ENCODE data around the gene FAR1. TPM values are rescaled to one million over a fixed set of nuclear protein-coding genes. Genes with fewer than 3 reads are reported as not detected.

Gene FAR1
- total RNA-seq, 4 donors from 2014 or later, result 29.3 to 50.3 (median 35.0) TPM

DNA sequence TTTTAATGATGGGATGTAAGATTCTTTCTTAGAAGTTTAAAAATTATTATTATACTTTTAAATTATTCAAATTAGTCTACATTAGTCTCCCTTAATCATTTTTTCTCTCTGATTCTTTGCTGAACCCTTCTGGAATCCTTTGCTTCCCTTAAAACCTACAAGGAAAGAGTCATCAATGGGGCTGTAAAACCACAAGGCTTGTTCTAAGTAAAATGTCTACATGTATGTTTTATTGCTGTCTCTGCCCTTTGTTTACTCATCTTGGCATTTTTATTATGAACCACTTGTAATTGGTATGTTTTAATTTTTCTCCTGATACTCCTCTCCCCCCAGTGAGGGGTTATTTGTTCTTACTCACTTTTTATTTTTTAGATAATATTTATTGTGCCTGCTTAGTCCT lies 27.4 kb downstream of the FAR1 start:
- peaks cover 0 to 21% (median 7%) of the 10 kb centered on the region in 4 donors for H3K4me1 ChIP-seq
- no peaks in the 10 kb centered on the region for H3K27me3 ChIP-seq
- H3K4me3 ChIP-seq, result no peak overlapping the region
- no peak for TF ChIP-seq POLR2A (IDR thresholded peaks at IDR 0.05; ENCODE audit: low read depth)
- TF ChIP-seq POLR2AphosphoS5 (IDR thresholded peaks at IDR 0.05), result no peak
- TF ChIP-seq CTCF (IDR thresholded peaks at IDR 0.05), result no peak
- no peak for TF ChIP-seq EP300 (IDR thresholded peaks at IDR 0.05)
- peaks cover 0 to 26% (median 18%) of the 10 kb centered on the region in 4 donors for H3K36me3 ChIP-seq
- H3K9me3 ChIP-seq, result no peaks in the 10 kb centered on the region
- intact Hi-C loops (cut with DNase I), result no loop called here
- no peak for DNase-seq (ENCODE audit: extremely low spot score)
- no peak overlapping the region for H3K27ac ChIP-seq (replicated peaks in 1 of 4)

DNA sequence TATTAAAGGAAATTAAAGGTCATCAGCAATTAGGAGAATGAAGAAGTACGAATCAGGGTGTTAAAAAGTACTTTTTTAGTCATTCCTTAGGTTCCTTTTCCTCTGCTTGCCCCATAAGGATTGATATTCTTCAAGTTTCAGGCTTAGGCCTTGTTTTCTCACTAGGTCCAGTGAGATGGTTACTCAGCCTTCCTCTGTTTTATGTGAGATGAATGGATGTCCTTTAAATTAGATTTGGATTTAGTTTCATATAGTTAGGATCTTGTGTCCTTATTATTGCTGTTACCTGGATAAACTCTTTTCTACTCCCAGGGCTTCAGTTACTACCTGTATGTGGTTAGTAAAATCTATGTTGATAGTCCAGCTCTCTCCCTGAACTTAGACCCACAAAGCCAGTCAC lies 29.2 kb downstream of the FAR1 start:
- peaks cover 0 to 45% (median 23%) of the 10 kb centered on the region in 4 donors for H3K36me3 ChIP-seq
- no peaks in the 10 kb centered on the region for H3K27me3 ChIP-seq
- intact Hi-C loops (cut with DNase I), result no loop called here
- H3K27ac ChIP-seq (replicated peaks in 1 of 4), result no peak overlapping the region
- H3K9me3 ChIP-seq, result no peaks in the 10 kb centered on the region
- WGBS, result 100% methylated on average over 1 of the region's 1 CpG
- peaks cover 0 to 13% (median 7%) of the 10 kb centered on the region in 4 donors for H3K4me1 ChIP-seq
- DNase-seq (ENCODE audit: extremely low spot score), result no peak
- TF ChIP-seq EP300 (IDR thresholded peaks at IDR 0.05) (no peak), CTCF (IDR thresholded peaks at IDR 0.05) (no peak), POLR2A (IDR thresholded peaks at IDR 0.05; ENCODE audit: low read depth) (no peak), POLR2AphosphoS5 (IDR thresholded peaks at IDR 0.05) (no peak)
- no peak overlapping the region for H3K4me3 ChIP-seq

DNA sequence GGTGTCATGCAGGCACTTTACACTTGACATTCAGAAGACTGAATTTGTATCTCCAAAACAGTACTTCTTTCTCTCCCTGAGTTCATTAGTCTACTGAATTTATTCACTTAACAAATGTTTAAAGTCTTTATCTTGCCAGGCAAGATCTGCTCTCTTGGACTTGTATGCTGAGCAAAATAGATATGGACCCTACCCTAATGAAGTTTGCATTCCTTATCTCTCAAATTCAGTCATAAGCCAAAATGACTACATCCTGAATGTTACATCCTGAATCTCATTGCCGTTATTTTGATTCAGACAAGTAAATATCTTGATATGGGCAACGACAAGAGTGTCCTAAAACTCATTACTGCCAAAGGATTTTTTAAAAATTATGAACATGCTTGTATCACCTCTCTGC lies 29.7 kb downstream of the FAR1 start:
- no peak overlapping the region for H3K4me3 ChIP-seq
- WGBS, result 74% methylated on average over 2 of the region's 2 CpGs

DNA sequence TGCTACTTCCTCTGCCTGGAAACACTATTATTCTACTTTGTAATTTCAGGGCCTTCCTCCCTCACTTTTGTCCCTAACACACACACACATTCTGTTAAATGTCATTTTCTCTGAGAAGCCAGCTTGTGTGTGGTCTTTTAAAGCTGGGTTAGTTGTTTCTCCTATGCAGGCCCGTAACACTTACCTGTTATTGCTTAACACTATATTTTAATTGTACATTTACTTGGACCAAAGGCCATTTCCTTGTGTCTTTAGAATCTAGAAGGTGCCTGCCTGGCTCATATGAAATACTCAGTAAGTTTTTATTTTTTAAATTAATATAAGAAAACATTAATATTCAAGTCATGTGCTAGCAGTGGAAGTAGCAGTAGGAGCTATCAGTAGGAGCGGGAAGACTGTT lies 30.6 kb downstream of the FAR1 start:
- 88% methylated on average over 2 of the region's 2 CpGs for WGBS
- DNase-seq (ENCODE audit: extremely low spot score), result no peak
- H3K27me3 ChIP-seq, result no peaks in the 10 kb centered on the region
- H3K4me3 ChIP-seq, result no peak overlapping the region
- intact Hi-C loops (cut with DNase I), result no loop called here
- H3K4me1 ChIP-seq, result peaks cover 0 to 4% (median 0%) of the 10 kb centered on the region in 4 donors
- peaks cover 0 to 48% (median 27%) of the 10 kb centered on the region in 4 donors for H3K36me3 ChIP-seq
- H3K9me3 ChIP-seq, result no peaks in the 10 kb centered on the region
- H3K27ac ChIP-seq (replicated peaks in 1 of 4), result no peak overlapping the region
- no peak for TF ChIP-seq POLR2A (IDR thresholded peaks at IDR 0.05; ENCODE audit: low read depth)
- no peak for TF ChIP-seq POLR2AphosphoS5 (IDR thresholded peaks at IDR 0.05)
- TF ChIP-seq CTCF (IDR thresholded peaks at IDR 0.05), result no peak
- TF ChIP-seq EP300 (IDR thresholded peaks at IDR 0.05), result no peak

More for the DNA sequence above, 29.7 kb downstream of the FAR1 start:
- Histone ChIP-seq H3K27ac (replicated peaks in 1 of 4) (no peak overlapping the region), H3K27me3 (no peaks in the 10 kb centered on the region), H3K4me1 (peaks cover 0 to 12% (median 4%) of the 10 kb centered on the region in 4 donors), H3K9me3 (no peaks in the 10 kb centered on the region), H3K36me3 (peaks cover 0 to 48% (median 26%) of the 10 kb centered on the region in 4 donors)
- TF ChIP-seq EP300 (IDR thresholded peaks at IDR 0.05) (no peak), POLR2AphosphoS5 (IDR thresholded peaks at IDR 0.05) (no peak), POLR2A (IDR thresholded peaks at IDR 0.05; ENCODE audit: low read depth) (no peak), CTCF (IDR thresholded peaks at IDR 0.05) (no peak)
- DNase-seq (ENCODE audit: extremely low spot score), result no peak
- intact Hi-C loops (cut with DNase I), result no loop called here

DNA sequence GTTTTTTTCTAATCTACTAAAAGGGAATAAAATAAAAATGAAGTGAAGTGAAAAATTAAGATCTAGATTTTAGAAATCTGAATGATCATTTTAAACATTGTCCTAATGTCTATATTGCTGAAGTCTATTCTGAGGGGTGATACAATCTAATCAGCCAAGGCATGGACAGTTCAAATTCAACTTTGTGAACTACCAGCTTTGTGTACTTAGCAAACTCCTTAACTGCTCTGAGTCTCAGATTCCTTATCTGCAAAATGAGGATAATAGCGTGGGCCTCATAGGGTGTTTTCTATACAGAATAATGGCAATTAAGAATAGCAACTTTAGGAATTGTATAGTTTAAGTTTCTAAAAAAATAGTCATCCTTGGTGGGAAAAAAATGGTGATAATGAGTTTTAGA lies 31.4 kb downstream of the FAR1 start:
- Histone ChIP-seq H3K36me3 (peaks cover 0 to 49% (median 27%) of the 10 kb centered on the region in 4 donors), H3K4me3 (no peak overlapping the region), H3K9me3 (no peaks in the 10 kb centered on the region), H3K27ac (replicated peaks in 1 of 4) (no peak overlapping the region), H3K27me3 (no peaks in the 10 kb centered on the region), H3K4me1 (no peaks in the 10 kb centered on the region)
- no peak for TF ChIP-seq CTCF (IDR thresholded peaks at IDR 0.05)
- no peak for TF ChIP-seq POLR2AphosphoS5 (IDR thresholded peaks at IDR 0.05)
- no peak for TF ChIP-seq POLR2A (IDR thresholded peaks at IDR 0.05; ENCODE audit: low read depth)
- no peak for TF ChIP-seq EP300 (IDR thresholded peaks at IDR 0.05)
- intact Hi-C loops (cut with DNase I), result no loop called here
- 91% methylated on average over 1 of the region's 1 CpG for WGBS
- DNase-seq (ENCODE audit: extremely low spot score), result no peak

Data from esophagus muscularis mucosa (tissue), 4 donors.